DND-41 (cell line): ENCODE results near the gene EDDM3A.

Experiments
- EZH2 ChIP-seq: IDR thresholded peaks from 3 replicates; pipeline ENCODE4 v1.6.1; 2012; ENCODE audit warnings: borderline replicate concordance, low read depth, mild to moderate bottlenecking, moderate library complexity, low read length, inconsistent platforms; ENCODE audit not compliant: severe bottlenecking
- TF ChIP-seq, protein P1 (sequence below): IDR thresholded peaks from 2 replicates; pipeline ENCODE4 v1.5.1; 2012; ENCODE audit warnings: borderline replicate concordance, low read length, moderate library complexity, mild to moderate bottlenecking; ENCODE audit not compliant: poor library complexity, severe bottlenecking; ENCODE audit errors: extremely low read depth

DNA sequence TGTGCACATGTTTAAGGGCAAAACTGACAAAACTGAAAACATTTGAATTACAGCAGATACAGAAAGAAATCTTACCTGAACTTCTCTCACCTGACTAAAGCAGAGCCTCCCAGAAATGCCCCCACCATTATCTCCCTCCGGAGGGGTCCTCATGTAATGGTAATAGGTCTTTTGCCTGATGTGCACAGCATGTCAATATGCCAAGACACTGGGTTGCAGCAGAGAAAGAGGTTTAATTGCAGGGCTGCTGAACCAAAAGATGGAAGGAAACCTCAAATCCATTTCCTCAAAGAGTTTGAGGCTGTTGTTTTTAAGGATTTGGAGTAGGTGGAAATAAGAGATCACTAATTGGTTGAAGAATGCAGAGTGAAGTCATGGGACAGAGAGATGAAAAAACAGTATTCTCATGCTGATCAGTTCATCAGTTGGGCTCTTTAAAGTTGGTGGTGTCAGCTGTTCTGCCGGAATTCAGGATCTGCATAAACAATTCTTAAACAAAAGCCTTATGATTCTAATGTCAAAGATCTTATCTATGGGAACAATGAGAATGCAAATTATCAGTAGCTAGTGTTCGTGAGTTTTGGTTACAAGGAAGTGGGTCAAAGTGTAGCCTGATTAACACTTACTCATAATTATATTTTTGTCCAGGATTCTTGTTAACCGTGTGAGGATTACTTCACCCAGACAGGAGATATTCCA is 38.9 kb upstream of the EDDM3A start:
- TF ChIP-seq, protein P1, sequence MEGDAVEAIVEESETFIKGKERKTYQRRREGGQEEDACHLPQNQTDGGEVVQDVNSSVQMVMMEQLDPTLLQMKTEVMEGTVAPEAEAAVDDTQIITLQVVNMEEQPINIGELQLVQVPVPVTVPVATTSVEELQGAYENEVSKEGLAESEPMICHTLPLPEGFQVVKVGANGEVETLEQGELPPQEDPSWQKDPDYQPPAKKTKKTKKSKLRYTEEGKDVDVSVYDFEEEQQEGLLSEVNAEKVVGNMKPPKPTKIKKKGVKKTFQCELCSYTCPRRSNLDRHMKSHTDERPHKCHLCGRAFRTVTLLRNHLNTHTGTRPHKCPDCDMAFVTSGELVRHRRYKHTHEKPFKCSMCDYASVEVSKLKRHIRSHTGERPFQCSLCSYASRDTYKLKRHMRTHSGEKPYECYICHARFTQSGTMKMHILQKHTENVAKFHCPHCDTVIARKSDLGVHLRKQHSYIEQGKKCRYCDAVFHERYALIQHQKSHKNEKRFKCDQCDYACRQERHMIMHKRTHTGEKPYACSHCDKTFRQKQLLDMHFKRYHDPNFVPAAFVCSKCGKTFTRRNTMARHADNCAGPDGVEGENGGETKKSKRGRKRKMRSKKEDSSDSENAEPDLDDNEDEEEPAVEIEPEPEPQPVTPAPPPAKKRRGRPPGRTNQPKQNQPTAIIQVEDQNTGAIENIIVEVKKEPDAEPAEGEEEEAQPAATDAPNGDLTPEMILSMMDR, result no peak
- TF ChIP-seq EZH2, result no peak
